GM20000 (cell line): Measurements from ENCODE around the gene UBALD1.
"Not testable (repeated sequence)": the region's sequence is repeated elsewhere in the genome, so short reads cannot be mapped to it uniquely, and the experiment has no call there.

Experiments
- DNase-seq: peaks from one replicate; pipeline ENCODE4 v3.0.0; 2012; ENCODE audit warnings: low spot score
- TF ChIP-seq, protein P1 (sequence below): IDR thresholded peaks from 2 replicates; pipeline ENCODE4 v1.5.1; 2012; ENCODE audit warnings: mild to moderate bottlenecking, control low read depth; ENCODE audit errors: extremely low read depth, missing control alignments

The UBALD1 gene

DNA sequence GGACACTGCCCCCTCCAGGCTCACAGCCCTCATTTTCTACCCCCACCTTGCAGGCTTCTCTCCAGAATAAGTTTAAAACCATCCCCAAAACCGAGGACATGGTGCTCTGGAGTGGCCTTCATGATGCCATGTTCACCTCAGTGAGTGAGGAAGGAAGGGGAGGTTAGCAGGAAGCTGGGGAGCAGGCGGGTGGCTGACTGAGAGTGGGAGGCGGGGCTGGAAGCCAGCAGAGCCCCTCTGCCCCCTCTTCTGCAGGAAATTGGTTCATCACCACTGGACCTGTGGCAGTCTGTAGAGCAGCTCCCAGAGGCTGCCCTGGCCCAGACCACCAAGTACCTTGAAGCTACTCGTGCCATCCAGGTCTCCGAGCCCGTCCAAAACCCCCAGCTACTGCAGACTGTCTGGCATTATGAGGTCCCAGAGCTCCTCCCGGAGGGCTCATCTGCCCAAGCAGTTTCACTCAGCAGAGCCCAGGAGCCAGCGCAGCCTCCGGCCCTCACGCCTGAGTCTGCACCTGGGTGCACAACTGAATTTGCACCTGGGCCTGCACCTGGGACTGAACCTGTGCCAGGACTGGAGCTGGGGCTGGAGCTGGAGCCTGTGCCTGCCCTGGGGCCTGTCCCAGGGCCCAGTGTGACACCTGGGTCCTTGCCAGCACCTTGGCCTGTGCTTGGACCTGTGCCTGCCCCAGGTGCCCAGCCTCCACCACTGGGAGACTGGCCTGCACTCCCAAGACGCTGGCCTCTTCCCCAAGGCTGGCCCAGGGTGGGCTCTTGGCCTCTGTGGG, 39.6 kb downstream of the UBALD1 start:
- DNase-seq, result no peak
- TF ChIP-seq, protein P1, sequence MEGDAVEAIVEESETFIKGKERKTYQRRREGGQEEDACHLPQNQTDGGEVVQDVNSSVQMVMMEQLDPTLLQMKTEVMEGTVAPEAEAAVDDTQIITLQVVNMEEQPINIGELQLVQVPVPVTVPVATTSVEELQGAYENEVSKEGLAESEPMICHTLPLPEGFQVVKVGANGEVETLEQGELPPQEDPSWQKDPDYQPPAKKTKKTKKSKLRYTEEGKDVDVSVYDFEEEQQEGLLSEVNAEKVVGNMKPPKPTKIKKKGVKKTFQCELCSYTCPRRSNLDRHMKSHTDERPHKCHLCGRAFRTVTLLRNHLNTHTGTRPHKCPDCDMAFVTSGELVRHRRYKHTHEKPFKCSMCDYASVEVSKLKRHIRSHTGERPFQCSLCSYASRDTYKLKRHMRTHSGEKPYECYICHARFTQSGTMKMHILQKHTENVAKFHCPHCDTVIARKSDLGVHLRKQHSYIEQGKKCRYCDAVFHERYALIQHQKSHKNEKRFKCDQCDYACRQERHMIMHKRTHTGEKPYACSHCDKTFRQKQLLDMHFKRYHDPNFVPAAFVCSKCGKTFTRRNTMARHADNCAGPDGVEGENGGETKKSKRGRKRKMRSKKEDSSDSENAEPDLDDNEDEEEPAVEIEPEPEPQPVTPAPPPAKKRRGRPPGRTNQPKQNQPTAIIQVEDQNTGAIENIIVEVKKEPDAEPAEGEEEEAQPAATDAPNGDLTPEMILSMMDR, result no peak

DNA sequence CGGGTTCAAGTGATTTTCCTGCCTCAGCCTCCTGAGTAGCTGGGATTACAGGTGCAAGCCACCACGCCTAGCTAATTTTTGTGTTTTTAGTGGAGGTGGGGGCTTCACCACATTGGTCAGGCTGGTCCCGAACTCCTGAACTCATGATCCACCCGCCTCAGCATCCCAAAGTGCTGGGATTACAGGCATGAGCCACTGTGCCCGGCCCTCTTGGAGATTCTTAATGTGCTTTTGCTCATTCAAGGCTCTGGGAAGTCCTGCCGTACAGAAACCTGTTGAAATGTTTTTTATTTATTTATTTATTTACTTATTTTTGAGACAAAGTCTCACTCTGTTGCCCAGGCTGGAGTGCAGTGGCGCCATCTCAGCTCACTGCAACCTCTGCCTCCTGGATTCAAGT, 40.8 kb downstream of the UBALD1 start:
- DNase-seq, result not testable (repeated sequence)

DNA sequence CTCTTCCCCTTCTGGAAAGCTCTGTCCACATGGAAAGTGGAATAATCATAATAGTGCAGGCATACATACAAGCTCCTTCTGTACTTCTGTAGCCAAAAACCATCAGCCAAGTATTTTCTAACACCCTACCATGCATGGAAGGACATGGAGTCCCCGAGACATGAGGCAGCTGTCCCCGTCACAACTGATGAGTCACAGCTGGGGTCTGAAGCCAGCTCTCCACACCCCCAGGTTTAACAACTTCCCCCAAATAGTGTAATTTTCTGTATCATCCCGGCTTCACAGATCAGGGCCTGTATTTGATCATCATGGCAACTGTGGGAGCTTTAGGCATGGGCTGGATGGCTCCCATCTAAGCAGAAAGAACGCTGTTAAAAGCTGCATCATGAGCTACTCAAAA, 42.0 kb downstream of the UBALD1 start:
- no peak for DNase-seq
- TF ChIP-seq, protein P1, result no peak

DNA sequence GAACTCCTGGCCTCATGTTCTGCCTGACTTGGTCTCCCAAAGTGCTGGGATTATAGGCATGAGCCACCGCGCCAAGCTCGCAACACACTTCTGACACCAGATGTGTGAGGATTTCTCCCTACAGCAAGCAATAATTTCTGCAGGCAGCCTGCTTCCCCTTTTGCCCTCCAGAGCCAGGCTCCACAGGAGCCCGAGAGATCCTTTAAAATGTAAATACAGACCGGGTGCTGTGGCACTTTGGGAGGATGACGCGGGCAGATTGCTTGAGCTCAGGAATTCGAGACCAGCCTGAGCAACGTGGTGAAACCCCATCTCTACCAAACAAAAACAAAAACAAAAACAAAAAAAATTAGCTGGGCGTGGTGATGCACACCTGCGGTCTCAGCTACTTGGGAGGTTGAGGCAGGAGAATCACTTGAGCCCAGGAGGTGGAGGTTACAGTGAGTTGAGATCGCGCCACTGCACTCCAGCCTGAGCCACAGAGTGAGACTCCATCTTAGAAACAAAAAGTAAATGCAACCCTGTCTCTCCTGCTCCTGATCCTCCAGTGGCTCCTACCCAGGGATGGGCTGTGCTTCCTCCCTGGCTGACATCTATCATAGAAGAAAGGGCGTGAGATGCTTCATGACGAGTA, 43.9 kb downstream of the UBALD1 start:
- no peak for DNase-seq
- TF ChIP-seq, protein P1, result no peak

DNA sequence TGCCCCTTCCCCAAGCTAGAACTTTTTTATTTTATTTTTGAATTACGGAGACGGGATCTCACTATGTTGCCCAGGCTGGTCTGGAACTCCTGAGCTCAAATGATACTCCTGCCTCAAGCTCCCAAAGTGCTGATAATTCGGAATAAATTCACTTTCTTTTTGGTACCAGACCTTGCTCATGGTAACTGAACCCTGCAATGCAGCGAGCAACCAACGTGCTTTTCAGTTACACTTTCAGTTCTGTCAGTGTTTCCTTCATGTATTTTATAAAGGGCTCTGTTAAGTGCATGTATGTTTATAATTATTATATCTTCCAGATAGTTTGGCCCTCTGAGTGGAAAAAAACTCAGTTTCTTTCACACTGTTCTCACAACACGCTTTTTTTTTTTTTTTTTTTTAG, 44.6 kb downstream of the UBALD1 start:
- TF ChIP-seq, protein P1, result no peak
- peak; percentile 40 for DNase-seq

DNA sequence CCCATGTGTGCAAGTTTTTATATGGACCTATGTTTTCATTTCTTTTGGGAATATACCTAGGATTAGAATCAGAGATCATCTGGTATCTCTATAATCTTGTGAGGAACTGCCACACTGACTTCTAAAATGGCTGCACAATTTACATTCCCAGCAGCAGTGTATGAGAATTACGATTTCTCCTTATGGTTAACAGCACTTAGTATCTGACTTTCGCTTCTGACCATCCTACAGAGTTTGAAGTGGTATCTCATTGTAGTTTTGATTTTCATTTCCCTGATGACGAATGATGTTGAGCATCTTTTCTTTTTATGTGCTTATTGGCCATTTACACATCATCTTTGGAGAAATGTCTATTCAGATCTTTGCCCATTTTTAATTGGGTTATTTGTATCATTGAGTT, 48.5 kb downstream of the UBALD1 start:
- peak; percentile 21 for DNase-seq
- TF ChIP-seq, protein P1, result no peak

DNA sequence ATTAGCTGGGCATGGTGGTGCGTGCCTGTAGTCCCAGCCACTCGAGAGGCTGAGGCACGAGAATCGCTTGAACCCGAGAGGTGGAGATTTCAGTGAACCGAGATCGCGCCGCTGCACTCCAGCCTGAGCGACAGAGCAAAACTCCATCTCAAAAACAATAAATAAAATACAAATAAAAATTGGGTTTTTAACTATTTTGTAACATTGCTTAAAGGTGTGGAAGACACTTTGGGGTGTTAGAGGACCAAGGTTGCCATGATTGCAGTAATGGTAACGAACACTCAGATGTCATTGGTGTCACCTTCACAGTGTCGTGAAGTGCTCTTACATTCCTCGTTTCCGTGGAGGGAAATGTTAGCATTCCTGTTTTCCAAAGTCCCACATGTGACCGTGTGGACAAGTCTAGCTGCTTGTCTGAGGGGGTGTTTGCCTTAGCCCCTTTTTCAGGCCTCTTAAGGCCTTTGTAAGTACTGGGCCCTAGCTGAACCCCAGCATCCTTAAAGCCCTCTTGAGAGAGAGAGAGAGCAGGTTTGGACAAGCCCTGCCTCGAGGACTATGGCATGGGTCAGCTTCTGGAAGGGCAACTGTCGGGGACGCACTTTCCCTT, 49.9 kb downstream of the UBALD1 start:
- DNase-seq, result no peak
- TF ChIP-seq, protein P1, result no peak
